Measurements from ENCODE around the gene SYT4.

Gene SYT4

GRCh38 chr18:43265465-43265864 lies 11.8 kb downstream of the SYT4 start:
- DNase-seq (ENCODE audit: low read depth), result no peak
- no peak for TF ChIP-seq CTCF (conservative IDR thresholded peaks at IDR 0.05; ENCODE audit: low read length)
- no peak overlapping the region for H3K4me3 ChIP-seq (ENCODE audit: low read length)

GRCh38 chr18:43248610-43249249 lies 28.6 kb downstream of the SYT4 start:
- DNase-seq (ENCODE audit: low read depth), result no peak
- H3K4me3 ChIP-seq (ENCODE audit: low read length), result no peak overlapping the region
- no peak for TF ChIP-seq CTCF (conservative IDR thresholded peaks at IDR 0.05; ENCODE audit: low read length)

- DNase-seq (ENCODE audit: low read depth), result no peak
- no peak for TF ChIP-seq CTCF (conservative IDR thresholded peaks at IDR 0.05; ENCODE audit: low read length)
- H3K4me3 ChIP-seq (ENCODE audit: low read length), result no peak overlapping the region
Measured at GRCh38 chr18:43247944-43248343, 29.3 kb downstream of the SYT4 start.

- DNase-seq (ENCODE audit: low read depth), result no peak
- no peak for TF ChIP-seq CTCF (conservative IDR thresholded peaks at IDR 0.05; ENCODE audit: low read length)
- H3K4me3 ChIP-seq (ENCODE audit: low read length), result no peak overlapping the region
Measured at GRCh38 chr18:43238429-43238828, 38.9 kb downstream of the SYT4 start.

- no peak for TF ChIP-seq CTCF (conservative IDR thresholded peaks at IDR 0.05; ENCODE audit: low read length)
- no peak overlapping the region for H3K4me3 ChIP-seq (ENCODE audit: low read length)
- no peak for DNase-seq (ENCODE audit: low read depth)
Measured at GRCh38 chr18:43236921-43237320, 40.4 kb downstream of the SYT4 start.

- no peak for TF ChIP-seq CTCF (conservative IDR thresholded peaks at IDR 0.05; ENCODE audit: low read length)
- DNase-seq (ENCODE audit: low read depth), result no peak
- no peak overlapping the region for H3K4me3 ChIP-seq (ENCODE audit: low read length)
Measured at GRCh38 chr18:43234889-43235288, 42.4 kb downstream of the SYT4 start.

- H3K4me3 ChIP-seq (ENCODE audit: low read length), result no peak overlapping the region
- no peak for DNase-seq (ENCODE audit: low read depth)
- no peak for TF ChIP-seq CTCF (conservative IDR thresholded peaks at IDR 0.05; ENCODE audit: low read length)
Measured at GRCh38 chr18:43222501-43222900, 54.8 kb downstream of the SYT4 start.
